ENCODE measurements around the gene TBC1D22A. TPM values are rescaled to one million over a fixed set of nuclear protein-coding genes. Genes with fewer than 3 reads are reported as not detected.

Gene TBC1D22A
- total and polyA plus RNA-seq, 10 of the 15 experiments (the other 5 are each of a cell fraction or from before 2014, with no cell fraction given), result 0.63 to 44.7 (median 27.4) TPM

DNA sequence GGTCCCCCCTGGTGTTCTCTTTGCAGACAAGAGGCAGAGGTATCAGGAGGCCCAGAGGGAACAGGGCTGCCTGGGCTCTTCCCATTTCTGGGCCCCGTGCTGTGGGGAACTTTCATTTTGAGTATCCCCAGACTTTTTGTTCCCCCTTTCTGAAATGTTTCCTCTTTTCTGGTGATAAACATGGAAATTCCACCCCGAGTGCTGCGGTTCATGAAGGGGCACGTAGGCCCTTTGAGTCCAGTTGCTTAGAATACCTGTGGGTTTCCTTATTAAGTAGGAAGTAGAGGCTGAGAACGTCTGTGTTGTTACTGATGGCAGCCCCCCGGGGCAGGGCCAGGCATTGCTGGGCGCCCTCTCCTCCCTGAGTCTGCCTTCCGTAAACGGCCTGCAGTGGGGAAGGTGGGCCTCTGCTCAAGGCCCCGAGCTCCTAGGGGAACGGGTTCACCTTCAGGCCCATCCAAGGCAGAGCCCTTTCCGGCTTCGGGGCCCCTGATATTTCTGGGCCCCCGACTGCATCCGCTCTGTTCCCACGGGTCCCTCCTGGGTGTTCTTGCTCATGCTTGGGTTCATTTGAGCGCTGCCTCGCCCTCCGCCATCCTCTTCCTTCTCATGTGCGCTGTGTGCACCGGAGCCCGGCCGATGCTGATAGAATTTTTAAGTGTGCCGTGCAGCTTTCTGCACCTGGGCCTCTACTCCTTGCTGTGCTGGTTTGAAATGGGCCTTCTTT lies 12.0 kb downstream of the TBC1D22A start (continued):
- TF ChIP-seq, protein P1, sequence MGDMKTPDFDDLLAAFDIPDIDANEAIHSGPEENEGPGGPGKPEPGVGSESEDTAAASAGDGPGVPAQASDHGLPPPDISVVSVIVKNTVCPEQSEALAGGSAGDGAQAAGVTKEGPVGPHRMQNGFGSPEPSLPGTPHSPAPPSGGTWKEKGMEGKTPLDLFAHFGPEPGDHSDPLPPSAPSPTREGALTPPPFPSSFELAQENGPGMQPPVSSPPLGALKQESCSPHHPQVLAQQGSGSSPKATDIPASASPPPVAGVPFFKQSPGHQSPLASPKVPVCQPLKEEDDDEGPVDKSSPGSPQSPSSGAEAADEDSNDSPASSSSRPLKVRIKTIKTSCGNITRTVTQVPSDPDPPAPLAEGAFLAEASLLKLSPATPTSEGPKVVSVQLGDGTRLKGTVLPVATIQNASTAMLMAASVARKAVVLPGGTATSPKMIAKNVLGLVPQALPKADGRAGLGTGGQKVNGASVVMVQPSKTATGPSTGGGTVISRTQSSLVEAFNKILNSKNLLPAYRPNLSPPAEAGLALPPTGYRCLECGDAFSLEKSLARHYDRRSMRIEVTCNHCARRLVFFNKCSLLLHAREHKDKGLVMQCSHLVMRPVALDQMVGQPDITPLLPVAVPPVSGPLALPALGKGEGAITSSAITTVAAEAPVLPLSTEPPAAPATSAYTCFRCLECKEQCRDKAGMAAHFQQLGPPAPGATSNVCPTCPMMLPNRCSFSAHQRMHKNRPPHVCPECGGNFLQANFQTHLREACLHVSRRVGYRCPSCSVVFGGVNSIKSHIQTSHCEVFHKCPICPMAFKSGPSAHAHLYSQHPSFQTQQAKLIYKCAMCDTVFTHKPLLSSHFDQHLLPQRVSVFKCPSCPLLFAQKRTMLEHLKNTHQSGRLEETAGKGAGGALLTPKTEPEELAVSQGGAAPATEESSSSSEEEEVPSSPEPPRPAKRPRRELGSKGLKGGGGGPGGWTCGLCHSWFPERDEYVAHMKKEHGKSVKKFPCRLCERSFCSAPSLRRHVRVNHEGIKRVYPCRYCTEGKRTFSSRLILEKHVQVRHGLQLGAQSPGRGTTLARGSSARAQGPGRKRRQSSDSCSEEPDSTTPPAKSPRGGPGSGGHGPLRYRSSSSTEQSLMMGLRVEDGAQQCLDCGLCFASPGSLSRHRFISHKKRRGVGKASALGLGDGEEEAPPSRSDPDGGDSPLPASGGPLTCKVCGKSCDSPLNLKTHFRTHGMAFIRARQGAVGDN (IDR thresholded peaks at IDR 0.05), result no peak; the same call in 1 of the 2 replicates
- TF ChIP-seq CHD2 (IDR thresholded peaks at IDR 0.05; ENCODE audit: borderline replicate concordance, low read depth, low read length) (no peak), HDGF (IDR thresholded peaks at IDR 0.05) (no peak), TBL1XR1 (IDR thresholded peaks at IDR 0.05; ENCODE audit: low read depth, low read length) (peak; percentile 80), IRF4 (IDR thresholded peaks at IDR 0.05; ENCODE audit: low read depth, low read length) (peak; percentile 86), SMC3 (IDR thresholded peaks at IDR 0.05; ENCODE audit: borderline replicate concordance, low read length) (peak; percentile 3; the same call in 1 of the 2 replicates), SIN3A (IDR thresholded peaks at IDR 0.05; ENCODE audit: low read depth, low read length) (no peak), MXI1 (IDR thresholded peaks at IDR 0.05; ENCODE audit: low read depth, low read length) (peak; percentile 3; the same call in 1 of the 2 replicates), KAT2A (conservative IDR thresholded peaks at IDR 0.05; ENCODE audit: control insufficient read depth, low read depth, low read length) (no peak), YY1 (IDR thresholded peaks at IDR 0.05; ENCODE audit: low read depth, low read length) (0 out of 2 replicates have a peak, but pooled peaks have one; percentile 48), ZNF207 (IDR thresholded peaks at IDR 0.05; ENCODE audit: borderline replicate concordance) (no peak), FOXM1 (IDR thresholded peaks at IDR 0.05; ENCODE audit: low read depth, low read length) (peak; percentile 27; the same call in 1 of the 2 replicates), POLR2A (IDR thresholded peaks at IDR 0.05; ENCODE audit: low read depth, low read length) (no peak; the same call in none of the 2 replicates), MEF2A (IDR thresholded peaks at IDR 0.05; ENCODE audit: insufficient read depth, low read depth, low read length) (peak; percentile 76; the same call in 1 of the 2 replicates), RELA (IDR thresholded peaks at IDR 0.05; ENCODE audit: borderline replicate concordance, partially characterized antibody) (peak; percentile 4), EP300 (IDR thresholded peaks at IDR 0.05; ENCODE audit: borderline replicate concordance in 1 of 2, control insufficient read depth in 1 of 2, low read depth in 2 of 2, low read length in 2 of 2) (peak in 1 of 2 experiments; percentile 69; a peak in 1 of 4 replicates), GABPA (IDR thresholded peaks at IDR 0.05; ENCODE audit: low read depth) (peak; percentile 72), ZZZ3 (IDR thresholded peaks at IDR 0.05; ENCODE audit: control insufficient read depth, insufficient read length, low read depth) (no peak), CHD1 (IDR thresholded peaks at IDR 0.05; ENCODE audit: low read depth, low read length) (no peak), EED (IDR thresholded peaks at IDR 0.05; ENCODE audit: low read depth) (peak; percentile 98), CBFB (IDR thresholded peaks at IDR 0.05; ENCODE audit: low read depth) (peak; percentile 75), POLR2AphosphoS5 (IDR thresholded peaks at IDR 0.05; ENCODE audit: low read length) (peak; percentile 57)
- TF ChIP-seq, protein P2, sequence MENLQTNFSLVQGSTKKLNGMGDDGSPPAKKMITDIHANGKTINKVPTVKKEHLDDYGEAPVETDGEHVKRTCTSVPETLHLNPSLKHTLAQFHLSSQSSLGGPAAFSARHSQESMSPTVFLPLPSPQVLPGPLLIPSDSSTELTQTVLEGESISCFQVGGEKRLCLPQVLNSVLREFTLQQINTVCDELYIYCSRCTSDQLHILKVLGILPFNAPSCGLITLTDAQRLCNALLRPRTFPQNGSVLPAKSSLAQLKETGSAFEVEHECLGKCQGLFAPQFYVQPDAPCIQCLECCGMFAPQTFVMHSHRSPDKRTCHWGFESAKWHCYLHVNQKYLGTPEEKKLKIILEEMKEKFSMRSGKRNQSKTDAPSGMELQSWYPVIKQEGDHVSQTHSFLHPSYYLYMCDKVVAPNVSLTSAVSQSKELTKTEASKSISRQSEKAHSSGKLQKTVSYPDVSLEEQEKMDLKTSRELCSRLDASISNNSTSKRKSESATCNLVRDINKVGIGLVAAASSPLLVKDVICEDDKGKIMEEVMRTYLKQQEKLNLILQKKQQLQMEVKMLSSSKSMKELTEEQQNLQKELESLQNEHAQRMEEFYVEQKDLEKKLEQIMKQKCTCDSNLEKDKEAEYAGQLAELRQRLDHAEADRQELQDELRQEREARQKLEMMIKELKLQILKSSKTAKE (IDR thresholded peaks at IDR 0.05; ENCODE audit: low read depth, poor library complexity, severe bottlenecking), result peak; percentile 84
- TF ChIP-seq, protein P3, sequence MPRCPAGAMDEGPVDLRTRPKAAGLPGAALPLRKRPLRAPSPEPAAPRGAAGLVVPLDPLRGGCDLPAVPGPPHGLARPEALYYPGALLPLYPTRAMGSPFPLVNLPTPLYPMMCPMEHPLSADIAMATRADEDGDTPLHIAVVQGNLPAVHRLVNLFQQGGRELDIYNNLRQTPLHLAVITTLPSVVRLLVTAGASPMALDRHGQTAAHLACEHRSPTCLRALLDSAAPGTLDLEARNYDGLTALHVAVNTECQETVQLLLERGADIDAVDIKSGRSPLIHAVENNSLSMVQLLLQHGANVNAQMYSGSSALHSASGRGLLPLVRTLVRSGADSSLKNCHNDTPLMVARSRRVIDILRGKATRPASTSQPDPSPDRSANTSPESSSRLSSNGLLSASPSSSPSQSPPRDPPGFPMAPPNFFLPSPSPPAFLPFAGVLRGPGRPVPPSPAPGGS (IDR thresholded peaks at IDR 0.05; ENCODE audit: borderline replicate concordance, insufficient read depth, low read depth, low read length, poor library complexity, severe bottlenecking), result peak; percentile 55

Measured in GM12878 (cell line).